GM21367 (cell line): Measurements from ENCODE around the gene MESP2.

Experiments used
- ATAC-seq: cut with Tn5 transposase; IDR thresholded peaks from one replicate; pipeline ENCODE4 v1.9.1; 2021; ENCODE audit not compliant: unreplicated experiment

The MESP2 gene

DNA sequence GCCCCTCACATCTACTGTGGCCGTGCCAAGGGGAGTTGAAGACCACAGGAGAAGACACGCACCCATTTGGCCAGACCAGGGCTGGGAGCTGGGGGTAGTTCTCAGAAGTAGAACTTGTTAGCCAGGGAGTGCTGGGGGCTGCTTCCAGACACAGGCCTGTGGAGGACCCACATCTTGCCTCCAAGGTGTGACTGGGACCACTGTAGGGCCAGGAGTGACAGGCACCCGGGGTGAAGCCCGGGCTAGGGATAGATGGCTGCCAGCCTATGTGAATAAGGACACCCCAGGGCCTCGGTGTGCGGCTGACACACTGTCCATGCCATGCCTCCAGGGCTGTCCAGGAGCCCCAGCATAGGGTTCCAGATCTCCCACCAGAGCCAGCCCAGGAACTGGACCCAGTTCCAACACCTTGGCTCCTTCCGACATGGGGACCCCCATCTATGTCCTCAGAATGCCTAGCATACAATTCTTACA is 36.8 kb downstream of the MESP2 start:
- no peak for ATAC-seq

DNA sequence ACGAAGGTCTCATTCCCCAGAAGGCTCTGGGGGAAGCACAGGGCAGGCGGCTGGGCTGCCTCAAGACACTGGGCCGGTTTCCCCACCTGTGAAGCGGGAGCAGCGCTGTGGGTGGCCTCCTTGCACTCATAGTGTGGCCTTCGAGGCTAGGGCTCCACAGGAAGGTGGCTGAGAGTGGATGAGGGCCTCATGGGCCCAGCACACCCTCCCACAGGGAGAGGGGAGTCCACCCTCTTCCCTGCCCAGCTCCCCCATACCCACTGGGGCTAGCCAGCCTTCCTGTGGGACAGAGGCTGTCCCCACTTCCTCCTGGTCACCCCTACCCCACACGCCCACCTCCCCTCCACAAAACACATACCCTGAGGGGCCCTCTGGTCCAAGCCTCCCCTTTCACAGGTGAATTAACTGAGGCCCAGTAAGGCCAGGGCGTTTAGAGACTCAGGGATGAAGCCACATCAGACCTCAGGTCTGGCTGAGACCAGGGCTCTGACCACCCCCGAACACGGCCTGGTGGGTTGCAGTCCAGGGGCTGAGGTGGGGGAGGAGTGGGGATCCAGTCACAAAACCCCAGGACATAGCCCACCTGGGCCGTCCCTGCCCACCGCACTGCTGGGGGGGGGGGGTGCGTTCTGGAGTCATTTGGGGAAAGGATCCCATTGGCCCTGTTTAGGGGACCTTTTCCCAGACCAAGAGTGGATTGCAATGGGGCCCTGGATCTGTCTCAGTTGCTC is 37.4 kb downstream of the MESP2 start:
- ATAC-seq: no peak

DNA sequence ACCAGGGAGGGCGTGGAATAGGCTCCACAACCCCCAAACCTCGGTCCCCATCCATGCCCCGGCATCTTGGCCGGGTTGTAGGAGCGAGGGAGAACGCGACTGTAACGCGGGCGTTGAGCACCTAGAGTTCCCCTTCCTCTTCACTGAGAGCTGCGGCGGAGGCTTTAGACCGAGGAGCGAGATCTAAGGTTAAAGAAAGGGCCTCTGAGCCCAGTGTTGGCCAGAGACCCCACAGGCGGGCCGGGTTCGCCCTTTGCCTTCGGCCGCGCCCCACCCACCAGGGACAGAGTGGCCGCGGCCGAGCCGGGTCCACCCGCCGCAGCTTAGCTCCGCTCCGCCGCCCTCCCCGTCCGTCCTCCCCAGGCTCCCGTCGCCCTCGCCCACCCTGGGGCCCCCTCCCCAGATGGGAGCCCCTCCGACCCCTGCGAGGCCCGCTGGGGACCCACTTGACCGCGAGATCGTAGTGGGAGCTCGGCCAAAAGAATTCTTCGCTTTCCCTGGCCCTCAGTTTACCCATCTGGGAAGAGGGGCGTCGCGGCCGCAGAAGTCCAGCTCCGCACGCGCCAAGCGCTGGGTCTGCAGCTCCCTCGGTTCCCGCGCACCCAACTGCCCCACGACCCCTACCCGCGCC is 38.1 kb downstream of the MESP2 start:
- no peak for ATAC-seq

DNA sequence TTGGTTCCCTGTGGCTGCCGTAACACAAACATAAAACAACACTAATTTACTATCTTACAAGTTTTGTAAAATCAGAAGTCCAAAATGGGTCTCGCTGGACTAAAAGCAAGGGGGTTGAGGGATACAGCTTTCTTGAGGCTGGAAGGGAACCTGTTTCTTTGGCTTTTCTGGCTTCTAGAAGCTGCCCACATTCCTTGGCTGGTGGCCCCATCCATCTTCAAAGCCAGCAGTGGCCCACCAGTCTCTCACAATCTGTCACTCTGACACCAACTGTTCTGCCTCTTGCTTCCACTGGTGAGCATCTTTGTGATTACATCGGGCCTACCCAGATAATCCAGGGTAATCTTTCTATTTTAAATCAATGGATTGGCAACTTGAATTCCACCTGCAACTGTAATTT is 39.6 kb downstream of the MESP2 start:
- ATAC-seq: no peak

DNA sequence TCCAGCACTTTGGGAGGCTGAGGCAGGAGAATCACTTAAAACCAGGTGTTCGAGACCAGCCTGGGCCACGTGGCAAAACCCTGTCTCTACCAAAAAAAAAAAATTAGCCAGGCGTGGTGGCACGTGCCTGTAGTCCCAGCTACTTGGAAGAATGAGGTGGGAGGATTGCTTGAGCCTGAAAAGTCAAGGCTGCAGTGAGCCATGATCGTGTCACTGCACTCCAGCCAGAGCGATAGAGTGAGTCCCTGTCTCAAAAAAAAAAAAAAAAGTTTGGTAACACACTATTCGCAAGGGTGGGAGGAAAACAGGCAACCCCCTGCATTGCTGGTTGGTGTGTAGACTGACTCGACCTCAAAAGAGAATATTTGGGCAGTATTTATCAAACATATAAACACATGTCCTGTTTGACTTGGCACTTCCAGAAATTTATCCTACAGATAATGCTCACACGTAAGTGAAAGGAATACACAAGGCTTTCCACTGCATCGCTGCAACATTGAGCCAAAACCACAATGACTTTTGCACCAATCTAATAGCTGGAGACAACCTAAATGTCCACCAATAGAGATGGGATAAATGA is 41.7 kb downstream of the MESP2 start:
- ATAC-seq: no peak

DNA sequence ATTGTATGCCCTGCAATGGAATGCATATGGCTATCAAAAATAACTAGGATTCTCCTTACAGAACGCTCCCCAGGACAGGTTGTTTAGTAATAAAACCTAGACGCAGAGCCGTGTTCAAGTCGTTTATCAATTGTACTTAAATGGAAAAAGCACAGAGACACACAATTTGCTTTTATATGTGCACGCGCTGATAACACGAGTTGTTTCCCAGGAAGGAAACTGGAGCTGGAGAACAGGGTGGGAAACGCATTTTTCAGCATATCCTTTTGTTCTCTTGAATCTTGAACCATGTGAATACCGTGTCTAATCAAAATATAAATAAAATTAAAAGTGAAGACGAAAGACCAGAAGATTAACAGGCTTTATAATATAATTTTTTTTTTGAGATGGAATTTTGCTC is 42.2 kb downstream of the MESP2 start:
- ATAC-seq: no peak

DNA sequence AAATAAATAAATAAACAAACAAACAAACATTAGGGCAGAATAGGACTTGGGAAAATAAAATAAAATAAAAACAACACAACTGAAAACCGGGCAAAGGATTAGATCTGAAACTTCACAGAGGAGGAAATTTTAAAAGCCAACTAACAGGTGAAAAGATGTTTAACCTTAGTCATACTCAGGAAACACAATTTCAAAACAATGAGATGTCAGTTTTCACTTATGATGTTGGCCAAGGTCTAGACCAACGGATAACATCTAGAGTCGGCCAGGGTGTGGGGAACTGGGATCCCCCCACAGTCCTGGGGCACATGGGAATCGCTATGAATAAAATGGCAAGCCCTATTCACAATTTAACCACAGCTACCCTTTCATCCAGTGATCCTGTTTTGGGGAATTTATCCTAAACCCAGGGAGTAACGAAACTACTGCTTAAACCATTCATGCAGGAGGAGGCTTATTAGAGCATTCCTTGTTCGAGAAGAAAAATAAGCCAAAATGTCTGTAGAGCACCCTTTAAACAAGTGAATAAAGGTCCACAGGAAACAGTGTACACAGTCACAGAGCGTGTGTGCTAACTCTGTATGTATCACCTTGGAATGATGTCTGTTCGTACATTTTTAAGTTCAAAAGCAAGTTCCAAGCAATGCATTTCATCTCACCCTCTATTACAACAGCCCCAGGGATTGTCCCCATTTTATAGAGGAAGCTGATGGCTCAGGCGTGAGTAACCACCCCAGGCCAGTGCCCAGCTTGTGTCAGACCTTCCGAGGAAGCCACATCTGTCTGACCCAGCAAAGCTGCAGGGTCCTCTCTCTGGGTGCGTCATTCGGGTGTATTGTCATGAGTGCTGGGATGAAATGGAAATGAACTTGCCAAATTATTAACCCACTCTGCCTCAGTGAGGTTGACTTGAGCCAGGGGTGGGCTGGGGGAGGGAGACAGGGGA is 44.8 kb downstream of the MESP2 start:
- ATAC-seq: no peak

DNA sequence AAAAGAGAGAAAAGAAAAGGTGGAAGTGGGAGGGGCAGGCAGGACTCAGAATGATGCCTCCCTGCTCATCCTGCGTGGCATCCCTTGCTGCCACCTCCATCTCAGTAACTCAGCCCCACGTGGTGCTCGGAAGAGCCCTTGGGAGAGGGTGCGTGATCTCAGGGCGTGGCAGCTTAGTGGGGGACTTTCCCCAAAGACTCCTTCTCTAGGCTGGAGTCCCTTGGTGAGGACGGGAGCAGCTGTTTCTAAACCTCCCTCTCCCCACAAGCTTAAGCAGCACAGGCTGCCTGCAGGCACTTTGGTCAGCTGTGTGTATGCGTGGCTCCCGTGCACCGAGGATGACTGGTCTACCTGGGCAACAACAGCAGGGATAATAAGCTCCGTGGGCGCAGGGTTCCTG is 45.9 kb downstream of the MESP2 start:
- ATAC-seq: no peak

DNA sequence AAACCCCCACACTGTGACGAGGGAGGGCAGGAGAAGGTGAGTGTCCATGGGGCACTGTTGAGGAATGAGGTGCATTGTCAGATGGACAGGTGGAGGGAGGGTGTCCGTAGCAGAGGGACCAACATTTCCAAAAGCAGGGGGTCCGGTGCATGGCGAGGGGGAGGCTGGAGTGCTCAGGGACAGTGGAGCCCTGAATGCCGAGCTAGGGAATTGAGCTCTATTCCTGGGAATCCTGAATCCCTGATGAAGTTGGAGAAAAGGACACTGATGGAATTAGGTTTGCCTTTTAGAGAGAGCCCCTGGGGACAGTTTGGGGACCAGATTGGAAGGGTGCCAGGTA is 46.4 kb downstream of the MESP2 start:
- ATAC-seq: no peak

DNA sequence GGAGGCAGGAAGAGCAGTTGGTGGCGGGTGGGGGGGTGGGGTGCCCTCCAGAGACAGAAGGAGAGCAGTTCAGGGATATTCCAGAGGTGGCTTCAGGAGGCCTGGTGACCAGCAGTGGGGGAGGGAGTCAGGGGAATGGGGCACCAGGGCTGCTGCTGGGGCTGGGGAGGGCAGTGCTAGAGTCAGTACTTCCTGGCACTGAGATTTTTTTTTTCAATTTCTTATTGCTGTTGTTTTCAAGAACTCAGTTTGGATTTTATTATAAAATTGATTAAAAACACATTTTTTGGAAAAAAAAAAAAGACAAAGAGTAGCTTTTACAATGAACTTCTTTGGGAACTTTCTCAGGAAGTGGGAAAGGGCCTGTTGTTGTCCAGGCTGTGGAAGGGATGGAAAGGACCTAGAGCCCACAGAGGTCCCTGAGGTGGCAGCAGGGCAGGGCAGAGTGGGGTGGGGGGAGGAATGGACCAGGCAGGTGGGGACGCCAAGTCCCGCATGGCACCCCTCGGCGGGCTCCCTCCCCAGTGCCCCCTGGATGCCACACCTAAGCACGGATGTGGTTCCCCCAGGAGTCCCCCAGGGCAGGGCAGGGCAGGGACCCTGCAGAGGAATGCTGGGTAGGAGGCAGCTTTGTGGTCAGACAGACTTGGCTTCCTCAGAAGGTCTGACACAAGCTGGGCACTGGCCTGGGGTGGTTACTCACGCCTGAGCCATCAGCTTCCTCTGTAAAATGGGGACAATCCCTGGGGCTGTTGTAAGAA is 47.0 kb downstream of the MESP2 start:
- ATAC-seq: no peak

DNA sequence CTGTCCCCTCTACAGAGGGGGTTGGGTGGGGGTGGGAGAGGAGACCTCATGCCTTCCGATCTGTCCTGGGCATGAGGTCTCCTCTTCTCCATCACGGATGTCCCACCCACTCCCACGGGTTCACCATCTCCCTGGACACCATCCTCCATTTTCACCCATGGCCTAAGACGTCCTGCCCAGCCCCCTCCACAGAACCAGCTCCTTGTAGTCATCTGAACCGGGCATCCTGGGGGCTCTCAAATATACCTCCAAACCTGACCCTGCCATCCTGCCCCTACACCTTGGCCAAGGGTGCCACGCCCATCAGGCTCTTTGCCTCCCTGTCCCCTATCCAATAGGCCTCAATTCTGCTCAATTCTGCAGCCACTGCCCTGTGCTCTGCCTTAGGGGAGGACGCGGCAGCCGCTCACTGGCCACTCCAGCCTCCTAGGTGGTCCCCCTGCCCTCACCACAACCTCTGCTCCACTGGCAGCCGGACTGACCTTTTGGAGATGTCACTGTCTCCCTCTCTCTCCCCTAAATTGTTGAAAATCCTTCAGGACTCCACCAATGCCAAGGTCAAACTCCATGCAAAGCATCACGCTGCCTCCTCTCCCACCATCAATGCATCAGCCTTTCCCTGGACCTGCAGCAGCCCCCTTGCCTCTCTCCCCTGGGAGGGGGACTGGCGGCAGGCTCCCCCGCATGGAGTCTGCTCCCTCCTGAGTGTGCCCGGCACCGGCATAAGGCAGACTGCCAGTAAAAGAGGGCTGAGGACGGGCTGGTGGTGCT is 47.9 kb downstream of the MESP2 start:
- ATAC-seq: no peak

DNA sequence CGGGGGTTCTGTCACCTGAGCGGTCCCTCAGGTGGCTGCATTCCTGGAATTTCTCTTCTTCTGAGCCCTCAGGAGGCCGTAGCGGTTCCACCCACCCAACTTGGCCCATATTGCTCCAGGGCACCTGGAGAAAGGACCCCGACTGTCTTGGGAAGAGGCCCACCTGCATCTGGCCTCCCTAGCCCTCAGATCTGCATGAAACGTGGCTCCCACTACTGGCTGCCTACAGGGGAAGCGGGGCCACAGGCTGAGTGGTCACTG is 48.4 kb downstream of the MESP2 start:
- no peak for ATAC-seq

DNA sequence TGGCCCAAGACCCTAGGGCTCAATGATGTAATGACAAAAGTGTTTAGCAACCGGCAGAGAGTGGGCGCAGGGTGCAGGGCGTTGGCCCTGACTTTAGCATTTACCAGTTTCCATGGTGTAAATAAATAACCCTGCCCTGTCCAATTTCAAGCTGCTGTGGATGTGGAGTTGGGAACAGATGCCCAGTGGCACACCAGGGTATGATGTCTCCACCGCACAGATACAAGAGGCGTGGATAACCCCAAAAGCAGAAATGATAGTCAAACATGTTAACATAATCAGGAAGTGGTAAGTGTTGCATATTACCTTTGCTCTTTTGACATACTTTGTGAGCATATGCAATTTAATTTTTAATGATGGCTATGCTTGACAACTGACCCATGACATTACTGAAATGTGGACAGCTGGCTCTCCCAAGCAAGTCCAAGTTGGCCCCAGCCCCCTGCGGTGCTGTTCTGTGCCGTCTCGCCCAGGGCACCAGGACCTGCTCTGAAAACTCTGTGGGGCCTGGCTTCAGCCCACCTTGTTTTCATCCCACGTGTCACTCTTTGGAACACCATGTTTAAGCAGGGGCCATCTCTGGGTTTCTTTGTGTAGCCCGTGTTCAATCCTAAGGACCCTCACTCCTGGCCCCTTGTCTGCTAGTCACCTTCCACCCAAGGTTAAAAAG is 49.3 kb downstream of the MESP2 start:
- no peak for ATAC-seq

DNA sequence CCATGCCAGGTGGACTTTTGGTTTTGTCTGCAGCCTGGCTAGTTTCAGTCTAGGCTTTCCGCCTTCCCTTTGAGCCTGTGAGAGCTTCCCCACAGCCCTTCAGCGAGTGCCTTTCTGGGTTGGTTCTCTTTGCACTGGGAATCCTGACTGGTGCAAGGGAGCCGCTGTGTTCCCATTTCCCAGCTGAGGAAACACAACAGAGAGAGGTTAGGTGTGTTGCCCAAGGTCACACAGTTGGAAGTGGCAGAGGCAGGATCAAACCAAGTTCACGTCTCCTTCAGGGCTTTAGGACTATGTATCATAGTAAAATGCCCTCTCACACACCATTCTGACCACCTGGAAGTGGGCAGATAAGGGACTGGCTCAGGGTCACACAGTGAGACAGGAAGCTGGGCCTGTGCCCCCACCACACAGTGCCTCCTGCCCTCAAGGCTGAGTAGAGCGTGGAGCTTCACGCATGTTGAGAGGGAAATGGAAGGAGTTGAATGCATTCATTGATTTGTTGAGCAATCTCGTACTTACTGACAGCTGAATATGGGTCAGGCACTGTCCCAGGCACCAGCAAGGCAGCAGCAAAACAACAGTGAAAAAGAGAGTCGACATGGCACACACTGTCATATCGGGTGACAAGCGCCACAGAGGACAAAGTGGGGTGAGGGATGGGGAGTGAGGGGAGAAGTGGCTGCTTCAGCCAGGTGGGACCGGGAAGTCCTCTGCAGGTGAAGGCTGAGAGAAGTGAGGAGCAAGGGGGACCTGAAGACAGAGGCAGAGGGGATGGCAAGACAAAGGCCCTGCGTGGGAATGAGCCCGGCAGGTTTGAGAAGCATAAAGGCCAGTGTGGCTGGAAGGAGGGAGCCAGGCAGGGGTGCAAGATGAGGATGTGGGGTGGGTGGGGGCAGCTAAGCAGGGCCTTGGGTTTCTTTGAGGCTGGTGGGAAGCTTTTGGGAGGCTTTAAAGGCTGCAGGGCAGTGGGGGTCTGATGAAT is 50.8 kb downstream of the MESP2 start:
- no peak for ATAC-seq

DNA sequence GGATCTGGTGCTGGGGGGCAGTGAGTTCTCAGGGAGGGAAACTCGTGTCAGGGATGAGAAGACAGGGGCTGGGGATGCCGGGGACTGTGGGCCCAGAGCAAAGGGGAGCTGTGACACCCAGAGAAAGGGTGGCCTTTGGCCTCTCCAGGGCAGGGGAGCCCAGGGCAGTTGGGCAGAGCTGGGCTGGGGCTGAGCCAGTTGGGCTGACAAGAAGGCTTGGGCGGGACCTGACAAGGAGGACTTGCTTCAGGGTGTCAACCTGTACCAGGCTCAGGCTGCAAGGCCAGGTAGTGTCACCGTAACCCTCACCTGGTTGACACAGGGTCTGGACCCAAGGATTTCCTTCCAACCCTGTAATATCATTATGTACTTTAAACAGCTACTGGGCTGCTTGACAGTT is 51.7 kb downstream of the MESP2 start:
- ATAC-seq: no peak
